ENCODE results near the gene RAB25. TPM values are rescaled to one million over a fixed set of nuclear protein-coding genes. Genes with fewer than 3 reads are reported as not detected.
A peak's percentile ranks its signal among the peaks of the same experiment; 100 is the strongest.

RAB25 gene
- total and polyA plus RNA-seq, 2 of the 13 experiments (the other 11 are each of a cell fraction or from before 2014, with no cell fraction given): 0.20 to 0.22 TPM

DNA sequence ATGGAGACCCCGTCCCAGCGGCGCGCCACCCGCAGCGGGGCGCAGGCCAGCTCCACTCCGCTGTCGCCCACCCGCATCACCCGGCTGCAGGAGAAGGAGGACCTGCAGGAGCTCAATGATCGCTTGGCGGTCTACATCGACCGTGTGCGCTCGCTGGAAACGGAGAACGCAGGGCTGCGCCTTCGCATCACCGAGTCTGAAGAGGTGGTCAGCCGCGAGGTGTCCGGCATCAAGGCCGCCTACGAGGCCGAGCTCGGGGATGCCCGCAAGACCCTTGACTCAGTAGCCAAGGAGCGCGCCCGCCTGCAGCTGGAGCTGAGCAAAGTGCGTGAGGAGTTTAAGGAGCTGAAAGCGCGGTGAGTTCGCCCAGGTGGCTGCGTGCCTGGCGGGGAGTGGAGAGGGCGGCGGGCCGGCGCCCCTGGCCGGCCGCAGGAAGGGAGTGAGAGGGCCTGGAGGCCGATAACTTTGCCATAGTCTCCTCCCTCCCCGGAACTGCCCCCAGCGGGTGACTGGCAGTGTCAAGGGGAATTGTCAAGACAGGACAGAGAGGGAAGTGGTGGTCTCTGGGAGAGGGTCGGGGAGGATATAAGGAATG is 54.1 kb downstream of the RAB25 start:
- ATAC-seq: peak; percentile 49
- TSS peak; percentile 71 for BruUV-seq (replicated peaks)
- ChIA-PET POLR2A (interaction anchor here (0.9 to 6.1 kb wide), 9 partner anchors 9 to 145 kb away, joined by 3 to 90 read pairs (median 4); partner anchors contain the start of genes MEX3A and PMF1), CTCF (ENCODE audit: low intra/inter-chr PET ratio, low total read pairs) (no interaction called here)
- Histone ChIP-seq H3K36me3 (replicated peaks in 1 of 2; ENCODE audit: control insufficient read depth in 1 of 2, insufficient read depth in 2 of 2, low read length in 2 of 2) (peaks cover 0 to 4% of the 10 kb centered on the region in 2 experiments; a peak in 3 of 5 replicates), H3K27ac (ENCODE audit: extremely low read length, insufficient read depth, low read length) (peak overlapping the region; percentile 81), H4K20me1 (ENCODE audit: insufficient read depth, low read length) (peaks cover 6% of the 10 kb centered on the region; the same call in 1 of the 2 replicates), H3K4me1 (ENCODE audit: insufficient read depth, low read length) (peaks cover 74% of the 10 kb centered on the region), H3K9ac (ENCODE audit: insufficient read depth, low read depth, low read length) (peak overlapping the region; percentile 94), H3K4me3 (replicated peaks in 1 of 3; ENCODE audit: insufficient read depth in 1 of 3, low read depth in 2 of 3, low read length in 3 of 3) (peak overlapping the region; percentile 78 to 92 (median 83)), H3K4me2 (ENCODE audit: low read depth, low read length) (peak overlapping the region; percentile 80), H3K27me3 (ENCODE audit: control insufficient read depth in 1 of 2, insufficient read depth in 2 of 2, low read length in 2 of 2) (no peaks in the 10 kb centered on the region; a peak in 1 of 5 replicates), H3K9me3 (ENCODE audit: low read length) (no peaks in the 10 kb centered on the region), H2AFZ (ENCODE audit: low read length) (no peak overlapping the region), H3K79me2 (ENCODE audit: insufficient read depth, low read length) (peaks cover 50% of the 10 kb centered on the region)
- in situ Hi-C loops (cut with HindIII; ENCODE audit: extremely low pct_ligation_motif_present, low pct_unique_long_range_greater_than_20kb): no loop called here
- intact Hi-C loops (cut with micrococcal nuclease; ENCODE audit: unreplicated experiment): loop anchor here (2.0 kb wide), 1 partner anchor 16 kb away; no protein-coding TSS in a partner anchor
- no peak for FAIRE-seq
- WGBS (ENCODE audit: low lambda C conversion rate): 2% methylated on average over 11 of the region's 49 CpGs
- no peak for DNase-seq (ENCODE audit: low spot score)
- TF ChIP-seq SAP130 (CRISPR knock-in tag; IDR thresholded peaks at IDR 0.05; ENCODE audit: low read depth) (peak; percentile 71), SOX6 (IDR thresholded peaks at IDR 0.05) (no peak), SOX6 (CRISPR knock-in tag; IDR thresholded peaks at IDR 0.05) (0 out of 2 replicates have a peak, but pooled peaks have one; percentile 4), TAF1 (CRISPR knock-in tag; IDR thresholded peaks at IDR 0.05) (peak; percentile 41), SMAD9 (CRISPR knock-in tag; IDR thresholded peaks at IDR 0.05) (no peak), NONO (IDR thresholded peaks at IDR 0.05) (no peak), NONO (CRISPR knock-in tag; conservative IDR thresholded peaks at IDR 0.05) (peak; percentile 52; the same call in 1 of the 2 replicates), ZNF329 (CRISPR knock-in tag; IDR thresholded peaks at IDR 0.05; ENCODE audit: low read depth) (no peak; the same call in 1 of the 2 replicates), CBX5 (CRISPR knock-in tag; IDR thresholded peaks at IDR 0.05; ENCODE audit: borderline replicate concordance) (no peak), ZNF501 (CRISPR knock-in tag; IDR thresholded peaks at IDR 0.05) (peak; percentile 81; the same call in 1 of the 2 replicates), ZNF607 (CRISPR knock-in tag; IDR thresholded peaks at IDR 0.05; ENCODE audit: borderline replicate concordance) (peak; percentile 84; the same call in 1 of the 2 replicates), ZNF768 (CRISPR knock-in tag; IDR thresholded peaks at IDR 0.05) (peak; percentile 10; the same call in 1 of the 2 replicates), PITX1 (CRISPR knock-in tag; IDR thresholded peaks at IDR 0.05) (no peak; the same call in 1 of the 2 replicates)
- TF ChIP-seq, protein P1, sequence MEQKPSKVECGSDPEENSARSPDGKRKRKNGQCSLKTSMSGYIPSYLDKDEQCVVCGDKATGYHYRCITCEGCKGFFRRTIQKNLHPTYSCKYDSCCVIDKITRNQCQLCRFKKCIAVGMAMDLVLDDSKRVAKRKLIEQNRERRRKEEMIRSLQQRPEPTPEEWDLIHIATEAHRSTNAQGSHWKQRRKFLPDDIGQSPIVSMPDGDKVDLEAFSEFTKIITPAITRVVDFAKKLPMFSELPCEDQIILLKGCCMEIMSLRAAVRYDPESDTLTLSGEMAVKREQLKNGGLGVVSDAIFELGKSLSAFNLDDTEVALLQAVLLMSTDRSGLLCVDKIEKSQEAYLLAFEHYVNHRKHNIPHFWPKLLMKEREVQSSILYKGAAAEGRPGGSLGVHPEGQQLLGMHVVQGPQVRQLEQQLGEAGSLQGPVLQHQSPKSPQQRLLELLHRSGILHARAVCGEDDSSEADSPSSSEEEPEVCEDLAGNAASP (CRISPR knock-in tag; IDR thresholded peaks at IDR 0.05; ENCODE audit: borderline replicate concordance): no peak
- TF ChIP-seq, protein P2, sequence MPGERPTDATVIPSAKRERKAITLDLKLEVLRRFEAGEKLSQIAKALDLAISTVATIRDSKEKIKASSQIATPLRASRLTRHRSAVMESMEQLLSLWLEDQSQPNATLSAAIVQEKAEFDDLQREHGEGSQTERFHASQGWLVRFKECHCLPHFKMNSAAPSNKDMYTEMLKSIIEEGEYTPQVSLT (CRISPR knock-in tag; IDR thresholded peaks at IDR 0.05; ENCODE audit: borderline replicate concordance, low read depth): no peak
- TF ChIP-seq, protein P3, sequence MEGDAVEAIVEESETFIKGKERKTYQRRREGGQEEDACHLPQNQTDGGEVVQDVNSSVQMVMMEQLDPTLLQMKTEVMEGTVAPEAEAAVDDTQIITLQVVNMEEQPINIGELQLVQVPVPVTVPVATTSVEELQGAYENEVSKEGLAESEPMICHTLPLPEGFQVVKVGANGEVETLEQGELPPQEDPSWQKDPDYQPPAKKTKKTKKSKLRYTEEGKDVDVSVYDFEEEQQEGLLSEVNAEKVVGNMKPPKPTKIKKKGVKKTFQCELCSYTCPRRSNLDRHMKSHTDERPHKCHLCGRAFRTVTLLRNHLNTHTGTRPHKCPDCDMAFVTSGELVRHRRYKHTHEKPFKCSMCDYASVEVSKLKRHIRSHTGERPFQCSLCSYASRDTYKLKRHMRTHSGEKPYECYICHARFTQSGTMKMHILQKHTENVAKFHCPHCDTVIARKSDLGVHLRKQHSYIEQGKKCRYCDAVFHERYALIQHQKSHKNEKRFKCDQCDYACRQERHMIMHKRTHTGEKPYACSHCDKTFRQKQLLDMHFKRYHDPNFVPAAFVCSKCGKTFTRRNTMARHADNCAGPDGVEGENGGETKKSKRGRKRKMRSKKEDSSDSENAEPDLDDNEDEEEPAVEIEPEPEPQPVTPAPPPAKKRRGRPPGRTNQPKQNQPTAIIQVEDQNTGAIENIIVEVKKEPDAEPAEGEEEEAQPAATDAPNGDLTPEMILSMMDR (CRISPR knock-in tag; IDR thresholded peaks at IDR 0.05): no peak
- TF ChIP-seq, protein P4, sequence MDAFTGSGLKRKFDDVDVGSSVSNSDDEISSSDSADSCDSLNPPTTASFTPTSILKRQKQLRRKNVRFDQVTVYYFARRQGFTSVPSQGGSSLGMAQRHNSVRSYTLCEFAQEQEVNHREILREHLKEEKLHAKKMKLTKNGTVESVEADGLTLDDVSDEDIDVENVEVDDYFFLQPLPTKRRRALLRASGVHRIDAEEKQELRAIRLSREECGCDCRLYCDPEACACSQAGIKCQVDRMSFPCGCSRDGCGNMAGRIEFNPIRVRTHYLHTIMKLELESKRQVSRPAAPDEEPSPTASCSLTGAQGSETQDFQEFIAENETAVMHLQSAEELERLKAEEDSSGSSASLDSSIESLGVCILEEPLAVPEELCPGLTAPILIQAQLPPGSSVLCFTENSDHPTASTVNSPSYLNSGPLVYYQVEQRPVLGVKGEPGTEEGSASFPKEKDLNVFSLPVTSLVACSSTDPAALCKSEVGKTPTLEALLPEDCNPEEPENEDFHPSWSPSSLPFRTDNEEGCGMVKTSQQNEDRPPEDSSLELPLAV (CRISPR knock-in tag; conservative IDR thresholded peaks at IDR 0.05; ENCODE audit: low read depth): no peak
- TF ChIP-seq, protein P5, sequence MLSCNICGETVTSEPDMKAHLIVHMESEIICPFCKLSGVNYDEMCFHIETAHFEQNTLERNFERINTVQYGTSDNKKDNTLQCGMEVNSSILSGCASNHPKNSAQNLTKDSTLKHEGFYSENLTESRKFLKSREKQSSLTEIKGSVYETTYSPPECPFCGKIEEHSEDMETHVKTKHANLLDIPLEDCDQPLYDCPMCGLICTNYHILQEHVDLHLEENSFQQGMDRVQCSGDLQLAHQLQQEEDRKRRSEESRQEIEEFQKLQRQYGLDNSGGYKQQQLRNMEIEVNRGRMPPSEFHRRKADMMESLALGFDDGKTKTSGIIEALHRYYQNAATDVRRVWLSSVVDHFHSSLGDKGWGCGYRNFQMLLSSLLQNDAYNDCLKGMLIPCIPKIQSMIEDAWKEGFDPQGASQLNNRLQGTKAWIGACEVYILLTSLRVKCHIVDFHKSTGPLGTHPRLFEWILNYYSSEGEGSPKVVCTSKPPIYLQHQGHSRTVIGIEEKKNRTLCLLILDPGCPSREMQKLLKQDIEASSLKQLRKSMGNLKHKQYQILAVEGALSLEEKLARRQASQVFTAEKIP (CRISPR knock-in tag; IDR thresholded peaks at IDR 0.05; ENCODE audit: borderline replicate concordance): no peak
